Loucy (cell line): ENCODE measurements around the gene NAV2.

Experiments used
- H2AFZ ChIP-seq: fragments of 200-600 bp; sonication (generic); 2 replicates; pipeline ENCODE4 v1.6.0; 2016; ENCODE audit warnings: antibody characterized with exemption, mild to moderate bottlenecking, low read length, moderate library complexity
- H3F3A ChIP-seq: fragments of 200-600 bp; 2 replicates; pipeline ENCODE4 v1.6.0; 2016; ENCODE audit warnings: antibody characterized with exemption, low read depth, mild to moderate bottlenecking
- H3K27me3 ChIP-seq: fragments of 200-600 bp; sonication (generic); 2 replicates; pipeline ENCODE4 v1.6.1; 2014; ENCODE audit warnings: low read length, mild to moderate bottlenecking; ENCODE audit not compliant: insufficient read depth, poor library complexity, severe bottlenecking
- H3K36me3 ChIP-seq: fragments of 200-600 bp; sonication (generic); 2 replicates; pipeline ENCODE4 v1.6.1; 2016; ENCODE audit warnings: low read length; ENCODE audit not compliant: insufficient read depth
- H3K4me1 ChIP-seq: fragments of 200-600 bp; sonication (generic); 2 replicates; pipeline ENCODE4 v1.5.1; 2014; ENCODE audit warnings: low read length, mild to moderate bottlenecking; ENCODE audit not compliant: insufficient read depth, poor library complexity, severe bottlenecking
- H3K4me2 ChIP-seq: fragments of 200-600 bp; sonication (generic); 2 replicates; pipeline ENCODE4 v1.6.0; 2014; ENCODE audit warnings: antibody characterized with exemption, low read length, low read depth, mild to moderate bottlenecking; ENCODE audit not compliant: poor library complexity, severe bottlenecking
- H3K4me3 ChIP-seq: fragments of 200-600 bp; sonication (generic); 2 replicates; pipeline ENCODE4 v1.5.1; 2014; ENCODE audit warnings: low read length, mild to moderate bottlenecking, mixed read lengths; ENCODE audit not compliant: poor library complexity, severe bottlenecking
- H3K79me2 ChIP-seq: fragments of 200-600 bp; sonication (generic); 2 replicates; pipeline ENCODE4 v1.6.1; 2014; ENCODE audit warnings: low read length; ENCODE audit not compliant: insufficient read depth
- H3K9ac ChIP-seq: fragments of 200-600 bp; sonication (generic); 2 replicates; pipeline ENCODE4 v1.6.0; 2014; ENCODE audit warnings: mild to moderate bottlenecking, low read depth, low read length, moderate library complexity; ENCODE audit not compliant: poor library complexity, severe bottlenecking
- H3K9me2 ChIP-seq: fragments of 200-600 bp; sonication (generic); replicated peaks from 2 replicates; pipeline ENCODE4 v1.6.1; 2016; ENCODE audit warnings: low read depth, low read length, mixed read lengths
- H3K9me3 ChIP-seq: fragments of 200-600 bp; sonication (generic); 2 replicates; pipeline ENCODE4 v1.6.1; 2014; ENCODE audit warnings: mild to moderate bottlenecking, antibody characterized with exemption, low read length, low read depth; ENCODE audit not compliant: insufficient read depth
- H4K20me1 ChIP-seq: fragments of 200-600 bp; sonication (generic); 2 replicates; pipeline ENCODE4 v1.6.0; 2014; ENCODE audit warnings: antibody characterized with exemption, low read length, mild to moderate bottlenecking; ENCODE audit not compliant: insufficient read depth, poor library complexity, severe bottlenecking
- CTCF ChIP-seq: fragments of 200-600 bp; sonication (generic); conservative IDR thresholded peaks from 2 replicates; pipeline ENCODE4 v1.5.1; 2014; ENCODE audit warnings: mild to moderate bottlenecking, antibody characterized with exemption, low read length
- EZH2phosphoT487 ChIP-seq: fragments of 200-600 bp; IDR thresholded peaks from 2 replicates; pipeline ENCODE4 v1.6.1; 2018; ENCODE audit warnings: antibody characterized with exemption, mild to moderate bottlenecking, moderate library complexity, borderline replicate concordance

NAV2 gene

GRCh38 chr11:19957294-19957943 lies 244.8 kb downstream of the NAV2 start:
- Histone ChIP-seq H3K9me2 (no peaks in the 10 kb centered on the region), H3F3A (no peaks in the 10 kb centered on the region), H3K4me1 (no peaks in the 10 kb centered on the region), H3K4me3 (no peak overlapping the region), H3K27me3 (no peaks in the 10 kb centered on the region), H2AFZ (no peak overlapping the region), H3K4me2 (no peak overlapping the region), H3K9me3 (no peaks in the 10 kb centered on the region), H3K36me3 (no peaks in the 10 kb centered on the region), H3K9ac (no peak overlapping the region), H3K79me2 (no peaks in the 10 kb centered on the region), H4K20me1 (no peaks in the 10 kb centered on the region)
- TF ChIP-seq EZH2phosphoT487 (no peak), CTCF (no peak)

GRCh38 chr11:19958204-19958603 lies 245.6 kb downstream of the NAV2 start:
- no peaks in the 10 kb centered on the region for H3K79me2 ChIP-seq
- H2AFZ ChIP-seq: no peak overlapping the region
- no peaks in the 10 kb centered on the region for H3F3A ChIP-seq
- H4K20me1 ChIP-seq: no peaks in the 10 kb centered on the region
- no peaks in the 10 kb centered on the region for H3K27me3 ChIP-seq
- H3K9me3 ChIP-seq: no peaks in the 10 kb centered on the region
- H3K4me2 ChIP-seq: no peak overlapping the region
- H3K9ac ChIP-seq: no peak overlapping the region
- H3K9me2 ChIP-seq: no peaks in the 10 kb centered on the region
- H3K36me3 ChIP-seq: no peaks in the 10 kb centered on the region
- TF ChIP-seq CTCF: no peak
- no peak for TF ChIP-seq EZH2phosphoT487
- no peaks in the 10 kb centered on the region for H3K4me1 ChIP-seq
- H3K4me3 ChIP-seq: no peak overlapping the region

GRCh38 chr11:19959210-19959609 lies 246.6 kb downstream of the NAV2 start:
- Histone ChIP-seq H3K9me2 (no peaks in the 10 kb centered on the region), H3F3A (no peaks in the 10 kb centered on the region), H3K4me3 (no peak overlapping the region), H4K20me1 (no peaks in the 10 kb centered on the region), H3K4me2 (no peak overlapping the region), H3K9me3 (no peaks in the 10 kb centered on the region), H2AFZ (no peak overlapping the region), H3K79me2 (no peaks in the 10 kb centered on the region), H3K4me1 (peaks cover 6% of the 10 kb centered on the region), H3K36me3 (no peaks in the 10 kb centered on the region), H3K27me3 (no peaks in the 10 kb centered on the region), H3K9ac (no peak overlapping the region)
- TF ChIP-seq CTCF (no peak), EZH2phosphoT487 (no peak)
